HK-2 (cell line): ENCODE results near the gene OSBPL8.
"Not testable (repeated sequence)": the region's sequence is repeated elsewhere in the genome, so short reads cannot be mapped to it uniquely, and the experiment has no call there.

Experiments
- DNase-seq: peaks from one replicate; pipeline ENCODE4 v3.0.0-alpha.2; 2018; ENCODE audit not compliant: unreplicated experiment

The OSBPL8 gene

GRCh38 chr12:76520348-76520747, 39.2 kb downstream of the OSBPL8 start:
- DNase-seq, result no peak

GRCh38 chr12:76519538-76519937, 40.0 kb downstream of the OSBPL8 start:
- no peak for DNase-seq

- no peak for DNase-seq
Measured at GRCh38 chr12:76518699-76519098, 40.9 kb downstream of the OSBPL8 start.

GRCh38 chr12:76515271-76515670, 44.3 kb downstream of the OSBPL8 start:
- DNase-seq, result no peak

- not testable (repeated sequence) for DNase-seq
Measured at GRCh38 chr12:76511116-76511716, 48.4 kb downstream of the OSBPL8 start.

GRCh38 chr12:76508128-76508980, 51.2 kb downstream of the OSBPL8 start:
- no peak for DNase-seq

- DNase-seq, result no peak
Measured at GRCh38 chr12:76506149-76506548, 53.4 kb downstream of the OSBPL8 start.

- DNase-seq, result no peak
Measured at GRCh38 chr12:76505050-76505449, 54.5 kb downstream of the OSBPL8 start.

- DNase-seq, result no peak
Measured at GRCh38 chr12:76504606-76505005, 55.0 kb downstream of the OSBPL8 start.

GRCh38 chr12:76503957-76504356, 55.6 kb downstream of the OSBPL8 start:
- no peak for DNase-seq

GRCh38 chr12:76501390-76501789, 58.2 kb downstream of the OSBPL8 start:
- DNase-seq, result no peak

GRCh38 chr12:76499136-76499535, 60.4 kb downstream of the OSBPL8 start:
- not testable (repeated sequence) for DNase-seq

- DNase-seq, result no peak
Measured at GRCh38 chr12:76495556-76495955, 64.0 kb downstream of the OSBPL8 start.

GRCh38 chr12:76491292-76491691, 68.3 kb downstream of the OSBPL8 start:
- DNase-seq, result no peak

GRCh38 chr12:76490763-76491162, 68.8 kb downstream of the OSBPL8 start:
- no peak for DNase-seq

- DNase-seq, result no peak
Measured at GRCh38 chr12:76489737-76490136, 69.8 kb downstream of the OSBPL8 start.

- DNase-seq, result no peak
Measured at GRCh38 chr12:76486011-76486410, 73.6 kb downstream of the OSBPL8 start.

- DNase-seq, result no peak
Measured at GRCh38 chr12:76480796-76481195, 78.8 kb downstream of the OSBPL8 start.

GRCh38 chr12:76478045-76478444, 81.5 kb downstream of the OSBPL8 start:
- no peak for DNase-seq

- not testable (repeated sequence) for DNase-seq
Measured at GRCh38 chr12:76472862-76473261, 86.7 kb downstream of the OSBPL8 start.

- DNase-seq, result no peak
Measured at GRCh38 chr12:76471579-76471978, 88.0 kb downstream of the OSBPL8 start.

GRCh38 chr12:76470028-76470939, 89.3 kb downstream of the OSBPL8 start:
- DNase-seq, result no peak
